SK-N-SH (cell line): ENCODE results near the gene SHISA5. TPM values are rescaled to one million over a fixed set of nuclear protein-coding genes. Genes with fewer than 3 reads are reported as not detected.

Experiments
- CTCF ChIA-PET: fragments of 300-600, 350-600 bp; formaldehyde crosslinking; extraction: SDS; loops from one replicate; lab custom pipeline; 2021; lab: Yijun Ruan, JAX
- POLR2A ChIA-PET: fragments of 350-600 bp; sonication (Branson Sonifier 250); formaldehyde crosslinking; extraction: SDS; loops from one replicate; lab custom pipeline; 2020; ENCODE audit warnings: antibody characterized with exemption, inconsistent platforms; lab: Yijun Ruan, JAX
- DNase-seq: peaks from one replicate; pipeline ENCODE4 v3.0.0; 2012
- H2AFZ ChIP-seq: fragments of 200-600 bp; sonication (generic); 2 replicates; pipeline ENCODE4 v1.8.1; 2016; ENCODE audit warnings: antibody characterized with exemption, mild to moderate bottlenecking, low read depth
- H3F3A ChIP-seq: fragments of 200-600 bp; sonication (generic); replicated peaks from 2 replicates; pipeline ENCODE3; 2016; ENCODE audit warnings: antibody characterized with exemption, mild to moderate bottlenecking; ENCODE audit not compliant: insufficient read depth
- H3K27ac ChIP-seq, 2 experiments: fragments of 200-500 bp in 1 of 2; fragments of 200-600 bp in 1 of 2; sonication (Bioruptor generic) in 1 of 2; sonication (generic), shearing (Covaris generic) in 1 of 2; 2 replicates each; pipeline versions ENCODE4 v1.5.1 to v1.6.1; 2014 to 2016; ENCODE audit warnings: low read depth in 2 of 2, inconsistent platforms in 1 of 2, low read length in 1 of 2, mild to moderate bottlenecking in 1 of 2, mixed read lengths in 1 of 2
- H3K27me3 ChIP-seq: fragments of 200-600 bp; sonication (generic), shearing (Covaris generic); 2 replicates; pipeline ENCODE4 v1.6.1; 2016; ENCODE audit warnings: mixed run types; ENCODE audit not compliant: insufficient read depth
- H3K36me3 ChIP-seq, 2 experiments: fragments of 200-500 bp in 1 of 2; fragments of 200-600 bp in 1 of 2; sonication (Bioruptor generic) in 1 of 2; sonication (generic) in 1 of 2; replicated peaks in 1 of 2; 2 replicates each; pipeline versions ENCODE3 to v1.5.1; 2014 to 2016; ENCODE audit warnings: low read length in 1 of 2, mild to moderate bottlenecking in 1 of 2; ENCODE audit not compliant: insufficient read depth in 2 of 2, control insufficient read depth in 1 of 2
- H3K4me1 ChIP-seq, 2 experiments: fragments of 200-500 bp in 1 of 2; fragments of 200-600 bp in 1 of 2; sonication (Bioruptor generic) in 1 of 2; sonication (generic), shearing (Covaris generic) in 1 of 2; 2 replicates each; pipeline versions ENCODE4 v1.5.1 to v1.6.1; 2014 to 2016; ENCODE audit warnings: low read depth in 1 of 2, low read length in 1 of 2, mixed run types in 1 of 2; ENCODE audit not compliant: insufficient read depth in 2 of 2, control insufficient read depth in 1 of 2
- H3K4me2 ChIP-seq: fragments of 200-600 bp; sonication (generic), shearing (Covaris generic); 2 replicates; pipeline ENCODE4 v1.6.1; 2017; ENCODE audit warnings: mixed run types
- H3K4me3 ChIP-seq, 2 experiments: fragments of 200-500 bp in 1 of 2; fragments of 200-600 bp in 1 of 2; sonication (Bioruptor generic) in 1 of 2; sonication (generic), shearing (Covaris generic) in 1 of 2; 2 replicates each; pipeline versions ENCODE4 v1.5.1 to v1.8.1; 2014 to 2016; ENCODE audit warnings: low read depth in 2 of 2, inconsistent platforms in 1 of 2, low read length in 1 of 2, mild to moderate bottlenecking in 1 of 2, mixed read lengths in 1 of 2, moderate library complexity in 1 of 2
- H3K79me2 ChIP-seq: fragments of 200-600 bp; sonication (generic); 2 replicates; pipeline ENCODE4 v1.8.1; 2017; ENCODE audit warnings: mild to moderate bottlenecking; ENCODE audit not compliant: insufficient read depth
- H3K9ac ChIP-seq: fragments of 200-600 bp; sonication (generic); 2 replicates; pipeline ENCODE4 v1.6.1; 2017; ENCODE audit warnings: mixed run types
- H3K9me2 ChIP-seq: fragments of 200-600 bp; sonication (generic); 2 replicates; pipeline ENCODE4 v1.6.1; 2017; ENCODE audit warnings: mixed run types
- H3K9me3 ChIP-seq: fragments of 200-600 bp; sonication (generic); 2 replicates; pipeline ENCODE4 v1.6.1; 2017; ENCODE audit warnings: mixed run types, mild to moderate bottlenecking, moderate library complexity
- H4K20me1 ChIP-seq: fragments of 200-600 bp; sonication (generic); 2 replicates; pipeline ENCODE4 v1.6.1; 2017; ENCODE audit warnings: mild to moderate bottlenecking, mixed run types; ENCODE audit not compliant: insufficient read depth
- ELF1 ChIP-seq: IDR thresholded peaks from 2 replicates; pipeline ENCODE4 v1.4.0; 2012
- FOXM1 ChIP-seq: IDR thresholded peaks from 2 replicates; pipeline ENCODE4 v1.4.0; 2012; ENCODE audit warnings: low read depth, mild to moderate bottlenecking
- GABPA ChIP-seq: IDR thresholded peaks from 2 replicates; pipeline ENCODE4 v1.4.0; 2012; ENCODE audit warnings: low read depth, mild to moderate bottlenecking
- JUND ChIP-seq: IDR thresholded peaks from 2 replicates; pipeline ENCODE4 v1.4.0; 2012
- RAD21 ChIP-seq: IDR thresholded peaks from 2 replicates; pipeline ENCODE4 v1.6.1; 2012; ENCODE audit warnings: mild to moderate bottlenecking, low read length
- RFX5 ChIP-seq: IDR thresholded peaks from 2 replicates; pipeline ENCODE4 v1.6.1; 2012; ENCODE audit warnings: mild to moderate bottlenecking, improper control_type of control experiment, low read length
- RXRA ChIP-seq: IDR thresholded peaks from 2 replicates; pipeline ENCODE4 v1.4.0; 2012; ENCODE audit warnings: low read depth, mild to moderate bottlenecking, borderline replicate concordance
- SIN3A ChIP-seq: IDR thresholded peaks from 2 replicates; pipeline ENCODE4 v1.6.1; 2012; ENCODE audit warnings: low read depth, mild to moderate bottlenecking, low read length, moderate library complexity, borderline replicate concordance
- USF2 ChIP-seq: fragments of 150-350 bp; IDR thresholded peaks from 2 replicates; pipeline ENCODE4 v1.6.1; 2017; ENCODE audit warnings: antibody characterized with exemption, low read length, low read depth, borderline replicate concordance
- YY1 ChIP-seq: IDR thresholded peaks from 2 replicates; pipeline ENCODE4 v1.4.0; 2012; ENCODE audit warnings: low read depth, mild to moderate bottlenecking
- WGBS: methylation state at CpG from one replicate; pipeline ENCODE4 v1.1.6; 2017; ENCODE audit warnings: low lambda C conversion rate; 5-methylcytosine and 5-hydroxymethylcytosine counted together
- polyA plus RNA-seq, 3 experiments: library from polyadenylated mRNA; depleted of rRNA; stranded (reverse); fragments of >200 nt; gene quantifications; 2 replicates each; pipeline ENCODE4 v1.2.3, GENCODE V29; 2012
- TF ChIP-seq, protein P1 (sequence below): fragments of 150-350 bp; IDR thresholded peaks from 2 replicates; pipeline ENCODE4 v1.6.1; 2016; ENCODE audit warnings: mild to moderate bottlenecking, low read depth, low read length

Gene SHISA5
- polyA plus RNA-seq, 1 of the 3 experiments (the other 2 are of a cell fraction), result 194 TPM

DNA sequence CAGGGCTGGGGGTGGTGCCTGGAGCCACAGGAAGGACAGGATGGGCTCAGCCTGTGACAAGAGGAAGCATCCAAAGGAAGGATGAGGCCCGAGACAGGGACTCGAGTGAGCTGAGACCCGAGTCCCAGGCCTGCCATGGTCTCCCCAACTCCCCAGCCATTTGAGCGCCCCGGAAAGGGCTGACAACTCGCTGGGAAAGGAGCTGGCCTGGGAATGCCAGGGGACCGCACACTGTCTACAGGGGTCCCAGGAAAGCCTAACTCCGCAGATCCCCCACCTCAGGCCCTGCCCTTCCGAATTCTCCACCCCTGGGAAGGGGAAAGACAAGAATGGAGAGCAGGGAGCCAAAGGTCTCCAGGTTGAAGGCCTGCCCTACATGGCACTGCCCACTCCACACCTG is 21.0 kb upstream of the SHISA5 start:
- TF ChIP-seq JUND (no peak), RXRA (no peak), RAD21 (no peak), USF2 (no peak), FOXM1 (no peak), GABPA (no peak), RFX5 (no peak), SIN3A (no peak), ELF1 (no peak)
- no peak for DNase-seq
- POLR2A ChIA-PET, result no interaction called here

DNA sequence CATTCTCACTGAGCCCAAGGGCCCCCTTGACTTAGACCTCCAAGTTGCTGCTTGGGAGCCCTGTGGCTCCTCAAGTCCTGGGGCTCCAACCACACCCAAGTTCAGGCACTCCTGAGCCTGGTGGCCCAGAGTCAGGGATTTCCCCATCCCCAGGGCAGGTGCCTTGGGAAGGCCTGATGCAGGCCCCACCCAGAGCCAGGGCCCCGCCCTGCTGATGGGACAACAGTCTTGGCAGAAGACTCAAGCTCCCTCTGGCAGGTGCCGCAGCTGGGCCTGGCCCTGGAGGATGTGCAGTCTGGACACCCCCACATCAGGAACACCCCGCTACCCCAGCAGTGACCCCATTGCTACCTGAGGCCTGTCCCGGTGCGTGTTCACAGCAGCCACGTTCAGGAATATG is 17.7 kb upstream of the SHISA5 start:
- no peak for DNase-seq
- WGBS, result 96% methylated on average over 4 of the region's 6 CpGs
- Histone ChIP-seq H3K79me2 (no peaks in the 10 kb centered on the region), H3K27me3 (no peaks in the 10 kb centered on the region), H2AFZ (no peak overlapping the region), H4K20me1 (no peaks in the 10 kb centered on the region), H3K36me3 (no peaks in the 10 kb centered on the region), H3K4me1 (no peaks in the 10 kb centered on the region), H3K9me2 (no peaks in the 10 kb centered on the region), H3K9me3 (no peaks in the 10 kb centered on the region), H3K4me2 (no peak overlapping the region), H3F3A (no peaks in the 10 kb centered on the region), H3K9ac (no peak overlapping the region)
- CTCF ChIA-PET, result interaction anchor here (1.0 kb wide), 1 partner anchor 86 kb away, joined by 3 read pairs; no protein-coding TSS in a partner anchor
- TF ChIP-seq YY1, result no peak
- TF ChIP-seq, all 33 proteins: peak for 0
- POLR2A ChIA-PET, result interaction anchor here (0.5 kb wide), 1 partner anchor 102 kb away, joined by 5 read pairs; no protein-coding TSS in a partner anchor
- Histone ChIP-seq H3K27ac (no peak overlapping the region), H3K4me3 (no peak overlapping the region)

More for the DNA sequence above, 21.0 kb upstream of the SHISA5 start:
- WGBS, result 93% methylated on average over 8 of the region's 9 CpGs
- peaks cover 0 to 9% of the 10 kb centered on the region in 2 experiments for H3K36me3 ChIP-seq
- H3K79me2 ChIP-seq, result no peaks in the 10 kb centered on the region
- H3K9ac ChIP-seq, result no peak overlapping the region
- CTCF ChIA-PET, result interaction anchor here (1.1 to 1.7 kb wide), 3 partner anchors 24 to 89 kb away, joined by 3 to 7 read pairs (median 4); no protein-coding TSS in a partner anchor
- no peak overlapping the region for H3K27ac ChIP-seq
- H3K4me3 ChIP-seq, result no peak overlapping the region
- no peaks in the 10 kb centered on the region for H3K9me3 ChIP-seq
- no peaks in the 10 kb centered on the region for H3K27me3 ChIP-seq
- H4K20me1 ChIP-seq, result no peaks in the 10 kb centered on the region
- no peak overlapping the region for H2AFZ ChIP-seq
- H3F3A ChIP-seq, result no peaks in the 10 kb centered on the region
- H3K4me1 ChIP-seq, result no peaks in the 10 kb centered on the region
- no peak overlapping the region for H3K4me2 ChIP-seq
- no peaks in the 10 kb centered on the region for H3K9me2 ChIP-seq

DNA sequence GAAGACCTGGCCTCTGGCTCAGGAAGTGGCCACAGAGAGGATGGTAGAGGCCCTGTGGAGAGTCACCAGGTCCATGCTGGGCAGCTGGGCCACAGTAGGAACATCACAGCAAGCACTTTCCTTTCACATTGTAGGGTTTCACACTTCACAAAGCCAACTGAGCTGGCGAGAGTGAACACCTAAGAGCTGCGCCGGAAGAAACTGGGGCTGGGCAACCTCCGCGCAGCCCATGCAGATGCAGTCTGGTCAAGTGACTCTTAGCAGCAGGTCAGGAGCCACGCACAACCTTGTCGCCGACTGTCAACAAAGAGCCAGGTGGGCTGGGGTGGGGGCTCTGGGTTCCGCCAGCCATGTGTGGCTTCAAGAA is 15.3 kb upstream of the SHISA5 start:
- no peaks in the 10 kb centered on the region for H4K20me1 ChIP-seq
- H3K9me2 ChIP-seq, result no peaks in the 10 kb centered on the region
- POLR2A ChIA-PET, result interaction anchor here (1.5 kb wide), 1 partner anchor 15 kb away, joined by 4 read pairs; no protein-coding TSS in a partner anchor
- no peaks in the 10 kb centered on the region for H3K27me3 ChIP-seq
- WGBS, result 100% methylated on average over 6 of the region's 9 CpGs
- H3K4me2 ChIP-seq, result no peak overlapping the region
- H3K36me3 ChIP-seq, result no peaks in the 10 kb centered on the region
- no peak overlapping the region for H3K27ac ChIP-seq
- no peak overlapping the region for H2AFZ ChIP-seq
- no peaks in the 10 kb centered on the region for H3F3A ChIP-seq
- TF ChIP-seq, protein P1, sequence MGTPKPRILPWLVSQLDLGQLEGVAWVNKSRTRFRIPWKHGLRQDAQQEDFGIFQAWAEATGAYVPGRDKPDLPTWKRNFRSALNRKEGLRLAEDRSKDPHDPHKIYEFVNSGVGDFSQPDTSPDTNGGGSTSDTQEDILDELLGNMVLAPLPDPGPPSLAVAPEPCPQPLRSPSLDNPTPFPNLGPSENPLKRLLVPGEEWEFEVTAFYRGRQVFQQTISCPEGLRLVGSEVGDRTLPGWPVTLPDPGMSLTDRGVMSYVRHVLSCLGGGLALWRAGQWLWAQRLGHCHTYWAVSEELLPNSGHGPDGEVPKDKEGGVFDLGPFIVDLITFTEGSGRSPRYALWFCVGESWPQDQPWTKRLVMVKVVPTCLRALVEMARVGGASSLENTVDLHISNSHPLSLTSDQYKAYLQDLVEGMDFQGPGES, result no peak
- TF ChIP-seq YY1, result no peak
- TF ChIP-seq, all 33 proteins: peak for 0
- no peaks in the 10 kb centered on the region for H3K79me2 ChIP-seq
- no peak overlapping the region for H3K9ac ChIP-seq
- no peaks in the 10 kb centered on the region for H3K4me1 ChIP-seq
- no peak overlapping the region for H3K4me3 ChIP-seq
- no peaks in the 10 kb centered on the region for H3K9me3 ChIP-seq
- DNase-seq, result no peak
- CTCF ChIA-PET, result interaction anchor here (1.7 kb wide), 1 partner anchor 83 kb away, joined by 4 read pairs; no protein-coding TSS in a partner anchor
